ENCODE results near the gene LCLAT1.
A peak's percentile ranks its signal among the peaks of the same experiment; 100 is the strongest.
"Not testable (repeated sequence)": the region's sequence is repeated elsewhere in the genome, so short reads cannot be mapped to it uniquely, and the experiment has no call there.

The LCLAT1 gene

DNA sequence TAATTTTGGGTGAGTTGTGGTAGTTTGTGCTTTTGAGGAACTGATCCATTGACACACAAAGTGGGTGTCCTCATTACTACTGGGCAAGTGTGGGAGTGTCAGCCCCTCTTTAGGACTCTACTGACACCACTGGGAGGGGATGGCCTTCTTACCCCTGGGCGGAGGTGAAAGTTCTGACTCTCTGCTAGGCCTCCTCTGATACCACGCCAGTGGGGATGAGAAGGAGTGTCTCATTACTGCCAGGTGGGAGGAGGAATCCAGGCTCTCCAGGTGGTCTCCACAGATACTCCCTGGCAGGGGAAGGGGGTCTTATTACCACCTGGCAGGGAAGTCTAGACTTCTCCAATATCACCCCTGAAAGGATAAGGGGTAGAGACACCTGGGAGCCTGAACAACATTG lies 9.1 kb downstream of the LCLAT1 start:
- no peak for DNase-seq

GRCh38 chr2:30456579-30456978 lies 9.5 kb downstream of the LCLAT1 start:
- DNase-seq = no peak

DNA sequence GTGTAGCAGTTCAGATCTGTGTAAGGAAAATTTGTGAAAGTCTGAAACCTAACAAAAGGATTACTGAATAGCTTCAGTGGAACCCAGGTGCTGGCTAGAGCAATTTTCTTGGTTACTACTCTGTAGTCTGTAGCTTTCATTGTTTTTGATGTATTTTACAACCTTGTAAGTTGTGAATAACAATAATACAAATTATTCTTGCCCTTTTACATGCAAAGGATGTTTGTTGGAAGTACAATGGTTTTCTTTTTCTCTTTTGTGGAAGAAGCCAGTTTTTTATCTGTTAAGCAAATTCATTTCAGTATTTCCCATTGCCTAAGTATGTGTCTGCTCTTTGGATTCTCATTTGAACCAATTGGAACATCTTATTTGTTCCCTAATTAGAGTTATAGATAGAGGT lies 10.2 kb downstream of the LCLAT1 start:
- no peak for DNase-seq

DNA sequence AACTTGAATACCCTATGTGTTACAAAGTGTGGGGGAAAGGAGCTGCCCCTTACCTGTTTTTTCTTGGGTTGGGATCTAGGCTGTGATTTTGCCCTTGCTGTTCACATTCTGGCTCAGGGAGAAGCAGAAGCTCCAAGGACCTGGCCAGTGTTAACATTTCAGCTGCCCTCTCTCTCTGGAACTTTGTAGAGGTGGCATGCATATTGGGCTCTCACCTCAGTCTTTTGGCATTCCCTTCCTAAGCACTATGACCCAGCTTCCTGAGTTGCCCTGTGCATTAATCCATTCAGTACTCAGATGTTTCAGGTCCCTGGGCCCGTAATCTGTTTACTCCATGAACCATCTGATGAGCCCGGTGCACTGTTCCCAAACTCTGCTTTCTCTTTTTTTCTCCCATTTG lies 12.1 kb downstream of the LCLAT1 start:
- no peak for DNase-seq

GRCh38 chr2:30462131-30462857 lies 15.2 kb downstream of the LCLAT1 start:
- no peak for DNase-seq

- no peak for DNase-seq
Observed at GRCh38 chr2:30463535-30463934, 16.5 kb downstream of the LCLAT1 start.

DNA sequence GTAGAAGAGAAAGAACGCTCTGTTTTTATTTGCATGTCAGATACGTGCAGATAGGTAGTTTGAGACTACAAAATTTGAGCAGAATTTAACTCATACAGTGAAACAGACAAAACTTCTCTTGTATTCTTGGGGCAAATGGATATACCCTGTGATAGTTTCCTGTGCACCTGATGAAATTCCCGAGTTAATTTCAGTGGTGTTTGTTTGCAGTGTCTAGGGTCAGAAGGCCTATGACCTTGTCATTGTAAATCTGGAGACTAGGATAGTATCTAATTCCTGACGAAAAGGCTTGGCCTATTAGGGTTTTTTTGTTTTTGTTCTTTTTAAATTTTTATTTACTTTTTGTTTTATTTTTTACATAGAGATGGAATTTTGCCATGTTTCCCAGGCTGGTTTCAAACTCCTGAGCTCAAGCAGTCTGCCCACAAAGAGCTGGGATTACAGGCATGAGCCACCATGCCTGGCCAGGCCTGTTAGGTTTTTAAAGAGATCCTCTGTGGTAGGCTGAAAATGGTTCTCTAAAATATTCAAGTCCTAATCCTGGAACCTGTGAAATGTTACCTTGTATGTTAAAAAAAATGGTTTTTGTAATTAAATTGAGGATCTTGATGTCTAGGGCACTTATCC lies 17.6 kb downstream of the LCLAT1 start:
- DNase-seq = no peak

DNA sequence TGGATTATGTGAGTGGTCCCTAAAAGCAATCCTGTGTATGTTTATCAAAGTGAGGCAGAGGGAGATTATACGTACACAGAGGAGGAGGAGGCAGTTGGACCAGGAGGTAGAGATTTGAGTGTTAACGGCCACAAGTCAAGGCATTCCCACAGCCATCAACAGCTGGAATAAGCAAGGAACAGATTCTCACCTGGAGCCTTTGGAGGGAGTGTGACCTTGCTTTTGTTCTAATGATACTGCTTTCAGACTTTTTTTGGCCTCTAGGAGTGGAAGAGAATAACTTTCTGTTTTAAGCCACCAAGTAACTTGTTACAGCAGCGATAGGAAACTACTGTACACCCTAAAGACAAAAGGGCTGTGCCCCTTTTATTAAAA lies 18.1 kb downstream of the LCLAT1 start:
- no peak for DNase-seq

DNA sequence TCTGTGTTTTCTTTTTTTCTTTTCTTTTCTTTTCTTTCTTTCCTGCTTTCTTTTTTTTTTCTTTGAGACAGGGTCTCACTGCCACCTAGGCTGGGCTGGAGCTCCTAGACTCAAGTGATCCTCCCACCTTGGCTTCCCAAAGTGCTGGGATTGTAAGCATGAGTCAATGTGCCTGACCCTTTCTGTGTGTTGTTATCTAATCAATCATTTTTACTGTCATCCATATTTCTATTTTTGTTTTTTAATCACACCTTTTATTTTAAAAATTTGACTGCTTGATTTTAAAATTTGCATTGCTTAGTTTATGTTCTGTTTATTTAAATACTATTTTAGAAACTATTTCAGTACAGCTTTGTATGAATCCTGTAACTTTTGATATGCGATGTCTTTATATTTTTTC lies 19.2 kb downstream of the LCLAT1 start:
- DNase-seq = no peak

GRCh38 chr2:30467062-30467826 lies 20.2 kb downstream of the LCLAT1 start:
- not testable (repeated sequence) for DNase-seq

DNA sequence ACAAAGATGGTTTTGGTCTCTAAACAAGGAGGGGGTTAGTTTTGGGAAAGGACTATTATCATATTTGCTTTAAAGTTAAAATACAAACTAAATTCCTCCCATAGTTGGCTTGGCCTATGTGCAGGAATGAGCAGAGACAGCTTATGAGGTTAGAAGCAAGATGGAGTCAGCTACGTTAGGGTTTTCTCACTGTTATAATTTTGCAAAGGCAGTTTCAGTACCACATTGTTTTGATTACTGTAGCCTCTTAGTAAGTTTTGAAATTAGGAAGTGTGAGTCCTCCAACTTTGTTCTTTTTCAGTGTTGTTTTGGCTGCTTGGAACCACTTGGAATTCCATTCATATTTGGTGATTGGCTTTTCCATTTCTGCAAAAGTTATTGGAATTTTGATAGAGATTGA lies 23.4 kb downstream of the LCLAT1 start:
- DNase-seq = no peak

DNA sequence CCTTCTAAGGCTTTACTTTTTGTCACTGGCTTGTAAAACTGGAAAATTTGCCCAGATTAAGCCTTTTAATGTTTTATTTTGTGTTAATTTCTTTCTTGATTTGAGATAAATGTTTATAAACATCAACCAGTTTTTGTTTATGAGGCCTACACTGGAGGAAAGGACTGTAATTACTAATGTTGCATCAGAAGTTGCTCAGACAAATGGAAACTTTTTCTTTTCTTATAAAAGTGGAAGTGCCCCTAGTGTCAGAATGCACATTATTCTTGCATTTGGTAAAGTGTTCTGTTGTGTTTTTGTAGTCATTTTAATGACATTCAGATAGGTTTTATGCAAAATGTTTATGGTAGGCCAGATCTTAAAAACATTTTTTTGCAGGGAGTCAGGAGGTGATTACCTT lies 25.3 kb downstream of the LCLAT1 start:
- no peak for DNase-seq

GRCh38 chr2:30475542-30475941 lies 28.5 kb downstream of the LCLAT1 start:
- DNase-seq = no peak

- DNase-seq = no peak
Observed at GRCh38 chr2:30476636-30477035, 29.6 kb downstream of the LCLAT1 start.

- no peak for DNase-seq
Observed at GRCh38 chr2:30480703-30481322, 33.8 kb downstream of the LCLAT1 start.

DNA sequence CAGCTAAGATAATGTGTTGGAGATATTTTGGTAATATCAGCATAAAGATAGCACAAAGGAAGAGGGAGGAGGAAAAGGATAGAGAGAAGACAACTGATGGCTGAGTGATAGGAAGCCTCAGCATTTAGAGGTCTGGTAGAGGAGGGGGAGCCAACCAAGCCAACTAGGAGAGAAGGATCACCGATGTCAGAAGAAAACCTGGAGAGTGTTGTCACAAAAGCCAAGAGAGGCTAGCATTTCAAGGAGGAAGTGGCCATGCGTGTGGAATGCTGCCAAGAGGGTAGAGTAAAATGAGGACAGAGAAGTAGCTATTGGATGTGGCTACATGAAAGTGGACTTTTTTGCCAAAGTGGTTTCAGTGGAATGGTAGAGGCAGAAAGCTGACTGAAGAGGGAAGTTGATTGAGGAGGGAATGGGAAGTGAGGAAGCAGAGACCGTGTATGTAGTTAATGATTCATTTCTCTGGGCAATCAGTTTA lies 34.3 kb downstream of the LCLAT1 start:
- DNase-seq = no peak

DNA sequence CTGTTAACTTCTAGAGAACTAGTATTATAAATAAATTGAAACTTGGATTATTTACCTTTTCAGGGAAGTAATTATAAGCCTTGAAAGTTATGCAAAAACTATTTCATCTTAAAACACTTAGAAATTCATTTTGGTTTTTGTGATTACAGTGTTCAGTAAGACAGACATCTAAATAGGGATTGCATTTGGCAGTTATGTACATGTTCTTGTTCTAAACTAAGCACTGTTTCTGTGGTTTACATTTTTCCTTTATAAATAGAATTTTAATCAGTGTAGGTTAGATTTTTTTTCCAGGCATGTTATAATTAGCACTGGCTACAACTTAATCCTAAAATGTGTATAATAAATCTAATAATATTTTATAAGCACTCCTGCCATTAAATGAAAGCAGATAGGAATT lies 35.0 kb downstream of the LCLAT1 start:
- no peak for DNase-seq

DNA sequence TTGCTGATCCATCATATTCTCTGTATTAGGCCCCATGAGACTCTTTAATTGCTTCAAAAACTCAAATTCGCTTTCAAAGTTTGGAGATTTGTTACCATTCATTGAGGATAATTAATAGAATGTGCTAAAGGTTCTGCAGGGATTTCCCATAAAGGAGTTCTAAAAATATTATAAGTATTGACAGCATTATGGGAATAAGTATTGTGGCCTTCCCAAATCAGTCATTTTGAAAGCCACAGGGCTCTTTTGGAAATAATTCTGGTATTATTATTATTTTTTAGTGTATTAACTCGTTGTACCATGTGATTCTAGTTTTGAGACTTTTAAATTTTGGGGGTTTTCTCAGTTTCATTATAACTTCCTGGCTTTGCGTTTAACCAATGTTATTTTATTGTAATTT lies 37.1 kb downstream of the LCLAT1 start:
- DNase-seq = no peak

DNA sequence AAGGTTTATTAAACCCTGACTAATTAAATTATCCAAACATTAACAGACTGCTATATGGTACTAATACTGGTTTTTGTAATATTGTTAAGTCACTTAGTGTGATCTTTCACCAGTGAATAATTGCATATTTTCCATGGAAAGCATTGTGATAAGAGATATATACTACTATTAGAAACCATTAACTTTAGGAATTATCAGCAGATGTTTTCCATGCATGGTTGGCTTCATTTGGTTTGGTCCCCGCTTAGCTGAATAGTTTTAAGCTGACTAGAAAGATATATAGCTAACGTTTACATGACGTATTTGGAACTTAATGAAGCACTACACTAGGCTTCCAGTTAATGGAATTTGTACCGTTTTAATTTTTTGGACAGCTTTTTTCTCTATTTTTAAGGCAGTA lies 37.9 kb downstream of the LCLAT1 start:
- DNase-seq = no peak

DNA sequence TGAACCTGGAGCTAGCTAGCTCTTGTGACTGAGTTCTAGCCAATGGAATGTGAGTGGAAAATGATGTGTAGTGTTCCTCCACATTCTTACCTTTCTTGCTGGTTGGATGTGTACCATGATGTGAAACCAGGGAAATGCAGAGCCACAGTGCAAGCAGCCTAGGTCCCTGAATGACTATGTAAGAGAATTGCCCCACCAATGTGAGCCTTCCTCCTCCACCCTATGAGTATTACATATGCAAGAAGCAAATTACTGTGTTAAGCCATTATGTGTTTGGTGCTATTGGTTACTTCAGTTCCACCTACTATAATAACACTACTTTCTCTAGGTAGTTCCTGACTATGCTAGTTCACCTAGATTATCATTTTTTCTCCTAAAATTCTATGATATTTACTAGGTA lies 39.6 kb downstream of the LCLAT1 start:
- DNase-seq = no peak

DNA sequence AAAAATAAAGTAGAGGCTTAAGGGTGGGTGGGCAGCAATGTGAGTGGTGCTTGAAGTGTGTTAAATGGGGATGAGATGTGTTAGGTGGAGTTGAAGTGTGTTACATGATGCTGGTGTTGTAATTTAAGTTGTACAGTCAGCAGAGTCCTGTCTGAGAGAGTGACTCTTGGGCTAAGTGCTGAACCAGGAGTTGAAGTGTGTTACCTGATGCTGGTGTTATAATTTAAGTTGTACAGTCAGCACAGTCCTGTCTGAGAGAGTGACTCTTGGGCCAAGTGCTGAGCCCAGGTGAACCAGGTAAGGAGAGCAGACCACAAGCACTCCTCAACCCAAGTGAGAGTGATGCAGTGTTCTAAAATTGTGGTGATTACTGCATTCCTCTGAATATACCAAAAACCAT lies 40.6 kb downstream of the LCLAT1 start:
- DNase-seq = peak; percentile 70

- no peak for DNase-seq
Observed at GRCh38 chr2:30488012-30488659, 41.1 kb downstream of the LCLAT1 start.

DNA sequence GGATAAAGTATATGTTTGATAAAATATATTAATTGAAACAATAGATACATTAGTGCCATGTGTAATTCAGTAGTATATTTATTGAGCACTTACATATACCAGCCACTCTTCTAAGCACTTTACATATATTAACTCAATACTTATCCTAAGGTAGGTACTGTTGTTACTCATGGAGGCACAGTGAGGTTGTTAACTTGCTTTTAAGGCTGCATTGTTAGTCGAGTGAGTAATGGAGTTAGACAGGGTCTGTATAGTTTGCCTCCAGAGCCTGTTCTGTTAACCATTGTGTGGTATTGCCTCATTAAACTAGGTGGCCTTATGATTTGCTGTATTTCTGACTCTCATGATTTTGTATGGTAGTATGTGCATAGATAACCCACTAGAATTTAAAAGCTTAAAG lies 44.2 kb downstream of the LCLAT1 start:
- no peak for DNase-seq

Data from NCI-H187 treated with DMSO at 0.1 percent for 48 hours (cell line).